ENCODE data around the gene SUGP1. TPM values are rescaled to one million over a fixed set of nuclear protein-coding genes. Genes with fewer than 3 reads are reported as not detected.

The SUGP1 gene
- total and polyA plus RNA-seq, 2 experiments from 2014 or later, result 13.1 to 43.7 TPM

- H3K27ac ChIP-seq, result no peak overlapping the region
- 96% methylated on average over 15 of the region's 19 CpGs for WGBS (ENCODE audit: low lambda C conversion rate, missing lambda C conversion rate)
- no peaks in the 10 kb centered on the region for H3K79me2 ChIP-seq
These were observed 41.2 kb downstream of the SUGP1 start for GRCh38 chr19:19279062-19279612.

GRCh38 chr19:19278315-19278714 lies 42.0 kb downstream of the SUGP1 start:
- TF ChIP-seq EZH2 (IDR thresholded peaks at IDR 0.05; ENCODE audit: borderline replicate concordance) (no peak), EZH2phosphoT487 (IDR thresholded peaks at IDR 0.05; ENCODE audit: low read depth, severe bottlenecking, unreplicated experiment) (no peak), CTCF (IDR thresholded peaks at IDR 0.05; ENCODE audit: poor library complexity) (no peak)

More at GRCh38 chr19:19279062-19279612, 41.2 kb downstream of the SUGP1 start:
- Histone ChIP-seq H3K4me2 (no peak overlapping the region), H3K9me2 (replicated peaks; ENCODE audit: insufficient read depth) (no peaks in the 10 kb centered on the region), H3K27me3 (no peaks in the 10 kb centered on the region), H3K9me3 (ENCODE audit: low read depth) (no peaks in the 10 kb centered on the region), H3K4me3 (no peak overlapping the region), H3K4me1 (ENCODE audit: insufficient read depth) (peaks cover 4% of the 10 kb centered on the region), H3K36me3 (replicated peaks; ENCODE audit: insufficient read depth, low read depth) (no peaks in the 10 kb centered on the region), H2AFZ (no peak overlapping the region), H4K20me1 (ENCODE audit: insufficient read depth, poor library complexity, severe bottlenecking) (no peaks in the 10 kb centered on the region)
- DNase-seq (ENCODE audit: low spot score), result peak; percentile 1
- TF ChIP-seq EZH2 (IDR thresholded peaks at IDR 0.05; ENCODE audit: borderline replicate concordance) (no peak), CTCF (IDR thresholded peaks at IDR 0.05; ENCODE audit: poor library complexity) (no peak), EZH2phosphoT487 (IDR thresholded peaks at IDR 0.05; ENCODE audit: low read depth, severe bottlenecking, unreplicated experiment) (no peak)

GRCh38 chr19:19276851-19277250 lies 43.5 kb downstream of the SUGP1 start:
- no peaks in the 10 kb centered on the region for H3K36me3 ChIP-seq (replicated peaks; ENCODE audit: insufficient read depth, low read depth)
- no peaks in the 10 kb centered on the region for H3K79me2 ChIP-seq
- H3K27me3 ChIP-seq, result no peaks in the 10 kb centered on the region
- WGBS (ENCODE audit: low lambda C conversion rate, missing lambda C conversion rate), result 89% methylated on average over 17 of the region's 20 CpGs
- TF ChIP-seq EZH2 (IDR thresholded peaks at IDR 0.05; ENCODE audit: borderline replicate concordance) (no peak), CTCF (IDR thresholded peaks at IDR 0.05; ENCODE audit: poor library complexity) (no peak), EZH2phosphoT487 (IDR thresholded peaks at IDR 0.05; ENCODE audit: low read depth, severe bottlenecking, unreplicated experiment) (no peak)
- H3K4me1 ChIP-seq (ENCODE audit: insufficient read depth), result peaks cover 9% of the 10 kb centered on the region
- no peak overlapping the region for H3K4me3 ChIP-seq
- H3K4me2 ChIP-seq, result no peak overlapping the region
- peak overlapping the region; percentile 74 for H3K27ac ChIP-seq
- H3K9me2 ChIP-seq (replicated peaks; ENCODE audit: insufficient read depth), result no peaks in the 10 kb centered on the region
- H4K20me1 ChIP-seq (ENCODE audit: insufficient read depth, poor library complexity, severe bottlenecking), result no peaks in the 10 kb centered on the region
- no peaks in the 10 kb centered on the region for H3K9me3 ChIP-seq (ENCODE audit: low read depth)
- DNase-seq (ENCODE audit: low spot score), result peak; percentile 12
- H2AFZ ChIP-seq, result no peak overlapping the region

More at GRCh38 chr19:19278315-19278714, 42.0 kb downstream of the SUGP1 start:
- Histone ChIP-seq H4K20me1 (ENCODE audit: insufficient read depth, poor library complexity, severe bottlenecking) (no peaks in the 10 kb centered on the region), H3K4me2 (no peak overlapping the region), H3K27me3 (no peaks in the 10 kb centered on the region), H3K4me3 (no peak overlapping the region), H2AFZ (no peak overlapping the region), H3K27ac (no peak overlapping the region), H3K4me1 (ENCODE audit: insufficient read depth) (peaks cover 4% of the 10 kb centered on the region), H3K9me3 (ENCODE audit: low read depth) (no peaks in the 10 kb centered on the region), H3K9me2 (replicated peaks; ENCODE audit: insufficient read depth) (no peaks in the 10 kb centered on the region), H3K79me2 (no peaks in the 10 kb centered on the region), H3K36me3 (replicated peaks; ENCODE audit: insufficient read depth, low read depth) (no peaks in the 10 kb centered on the region)
- DNase-seq (ENCODE audit: low spot score), result no peak
- WGBS (ENCODE audit: low lambda C conversion rate, missing lambda C conversion rate), result 93% methylated on average over 7 of the region's 7 CpGs
